ENCODE data around the gene ENO3. TPM values are rescaled to one million over a fixed set of nuclear protein-coding genes. Genes with fewer than 3 reads are reported as not detected.

The ENO3 gene
- total RNA-seq, 2 experiments from 2014 or later = 31.3 to 34.0 TPM

DNA sequence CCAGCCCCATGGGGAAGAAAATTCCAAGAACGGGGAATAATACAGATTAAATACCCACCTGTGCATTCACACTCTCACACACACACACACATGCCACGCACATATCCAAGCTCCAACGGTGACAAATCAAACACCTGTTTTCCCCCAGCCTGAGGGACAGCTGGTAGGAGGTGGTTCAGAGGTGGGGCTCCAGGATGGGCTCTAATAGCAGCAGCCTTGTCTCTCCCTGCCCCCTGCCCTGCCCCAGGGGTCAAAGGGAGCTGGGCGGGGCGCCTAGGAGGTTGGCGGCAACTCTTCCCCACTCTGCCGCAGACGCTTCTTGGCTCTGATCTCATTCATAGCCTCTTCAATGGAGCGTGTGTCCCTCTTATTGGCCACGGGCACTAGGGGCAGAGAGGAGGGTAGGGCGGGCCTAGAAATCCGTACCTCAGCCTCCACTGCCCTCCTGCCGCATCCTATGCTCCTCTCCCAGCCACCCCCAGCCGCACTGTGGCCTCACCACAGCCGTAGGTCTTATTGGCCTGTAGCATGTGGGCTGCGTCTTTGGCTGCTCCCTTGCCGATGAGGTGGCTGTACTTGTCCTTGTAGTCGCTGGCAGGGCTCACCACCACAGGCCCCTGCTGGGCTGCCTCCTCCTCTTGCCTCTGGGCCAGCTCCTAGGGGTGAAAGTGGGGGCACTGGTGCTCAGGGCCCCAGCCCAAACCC is 8.5 kb downstream of the ENO3 start:
- peaks cover 6% of the 10 kb centered on the region for H3K4me1 Mint-ChIP-seq (ENCODE audit: low read depth)
- no peak for ATAC-seq
- TF ChIP-seq CTCF (IDR thresholded peaks at IDR 0.05) = no peak
- ChIA-PET CTCF (interaction anchor here (1.4 kb wide), 1 partner anchor 21 kb away, joined by 3 read pairs; no protein-coding TSS in a partner anchor), POLR2A (interaction anchor here (0.8 to 5.5 kb wide), 3 partner anchors 8 to 25 kb away, joined by 3 to 46 read pairs (median 11); partner anchors contain the start of genes ENO3 and PFN1)
- no peaks in the 10 kb centered on the region for H3K9me3 Mint-ChIP-seq
- DNase-seq = no peak
- no peak overlapping the region for H3K27ac Mint-ChIP-seq
- peaks cover 1% of the 10 kb centered on the region for H3K36me3 Mint-ChIP-seq (ENCODE audit: low read depth)
- intact Hi-C loops (cut with micrococcal nuclease) = no loop called here
- H3K4me3 Mint-ChIP-seq = no peak overlapping the region
- H3K27me3 Mint-ChIP-seq = no peaks in the 10 kb centered on the region

- no peak for ATAC-seq
- H3K27ac Mint-ChIP-seq = no peak overlapping the region
- H3K4me1 Mint-ChIP-seq (ENCODE audit: low read depth) = peaks cover 9% of the 10 kb centered on the region
- no peak overlapping the region for H3K4me3 Mint-ChIP-seq
- POLR2A ChIA-PET = interaction anchor here (0.8 to 5.5 kb wide), 3 partner anchors 9 to 26 kb away, joined by 3 to 46 read pairs (median 11); partner anchors contain the start of genes ENO3 and PFN1
- no peaks in the 10 kb centered on the region for H3K27me3 Mint-ChIP-seq
- no peak for TF ChIP-seq CTCF (IDR thresholded peaks at IDR 0.05)
- DNase-seq = no peak
- peaks cover 2% of the 10 kb centered on the region for H3K9me3 Mint-ChIP-seq
- peaks cover 8% of the 10 kb centered on the region for H3K36me3 Mint-ChIP-seq (ENCODE audit: low read depth)
- CTCF ChIA-PET = no interaction called here
- intact Hi-C loops (cut with micrococcal nuclease) = no loop called here
Measured at GRCh38 chr17:4960279-4960922, 9.5 kb downstream of the ENO3 start.

GRCh38 chr17:4965311-4965986 is 14.5 kb downstream of the ENO3 start:
- Mint-ChIP-seq H3K4me1 (ENCODE audit: low read depth) (peaks cover 27% of the 10 kb centered on the region), H3K36me3 (ENCODE audit: low read depth) (peaks cover 12% of the 10 kb centered on the region), H3K9me3 (peaks cover 2% of the 10 kb centered on the region), H3K27ac (peak overlapping the region; percentile 27), H3K27me3 (no peaks in the 10 kb centered on the region), H3K4me3 (peak overlapping the region; percentile 56)
- no peak for TF ChIP-seq CTCF (IDR thresholded peaks at IDR 0.05)
- CTCF ChIA-PET = interaction anchor here (0.8 to 2.3 kb wide), 4 partner anchors 9 to 26 kb away, joined by 3 to 5 read pairs (median 4); partner anchors contain the start of gene SLC25A11
- DNase-seq (no peak), ATAC-seq (no peak)
- intact Hi-C loops (cut with micrococcal nuclease) = no loop called here
- POLR2A ChIA-PET = interaction anchor here (0.6 to 15.1 kb wide), 7 partner anchors 9 to 56 kb away, joined by 3 to 627 read pairs (median 4); partner anchors contain the start of genes CAMTA2, ENO3, PFN1 and RNF167

DNA sequence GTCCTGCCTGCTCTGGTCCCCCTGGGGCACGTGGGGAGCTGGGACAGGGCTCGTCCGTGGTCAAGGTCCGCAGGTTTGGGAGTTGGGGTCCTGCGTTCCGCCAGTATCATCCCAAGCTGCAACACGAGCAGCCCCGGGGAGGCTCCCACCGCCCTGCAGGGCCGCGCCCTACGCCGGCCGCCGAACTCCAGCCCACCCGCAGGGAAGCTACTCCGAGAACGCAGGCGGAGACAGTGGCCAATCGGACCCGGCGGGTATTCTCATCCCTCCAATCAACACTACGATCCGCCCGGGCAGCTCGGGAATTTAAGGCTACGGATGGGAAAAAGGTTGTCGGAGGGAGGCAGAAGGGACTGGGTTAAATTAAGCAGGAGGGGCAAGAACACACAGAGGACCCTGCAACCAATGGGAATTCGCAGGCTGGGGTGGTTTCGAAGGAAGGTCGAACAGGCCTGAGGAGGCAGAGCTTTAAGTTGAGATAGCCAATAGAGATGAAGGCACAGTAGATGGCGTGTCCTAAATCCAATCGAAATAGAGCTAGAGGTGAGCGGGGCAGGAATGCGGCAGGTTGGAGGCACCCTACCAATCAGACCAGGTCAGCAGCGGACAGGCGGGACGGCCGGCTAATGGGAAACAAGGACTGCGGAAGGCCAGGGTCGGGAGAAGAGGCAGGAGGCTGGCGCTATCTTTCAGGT is 16.1 kb downstream of the ENO3 start:
- no peak overlapping the region for H3K27ac Mint-ChIP-seq

More for the DNA sequence above, 16.1 kb downstream of the ENO3 start:
- H3K4me3 Mint-ChIP-seq = no peak overlapping the region
- POLR2A ChIA-PET = interaction anchor here (1.0 to 15.1 kb wide), 14 partner anchors 8 to 791 kb away, joined by 3 to 627 read pairs (median 4); partner anchors contain the start of genes CAMTA2, ENO3, INCA1 and KIF1C
- no peaks in the 10 kb centered on the region for H3K27me3 Mint-ChIP-seq
- no peak for TF ChIP-seq CTCF (IDR thresholded peaks at IDR 0.05)
- peak; percentile 97 for DNase-seq
- CTCF ChIA-PET = interaction anchor here (0.7 to 2.3 kb wide), 13 partner anchors 10 to 181 kb away, joined by 3 to 11 read pairs (median 5); partner anchors contain the start of genes CHRNE, ENO3, RNF167 and SLC25A11
- H3K36me3 Mint-ChIP-seq (ENCODE audit: low read depth) = peaks cover 23% of the 10 kb centered on the region
- ATAC-seq = peak; percentile 83
- intact Hi-C loops (cut with micrococcal nuclease) = loop anchor here (2.0 kb wide), 1 partner anchor 22 kb away; no protein-coding TSS in a partner anchor
- peaks cover 35% of the 10 kb centered on the region for H3K4me1 Mint-ChIP-seq (ENCODE audit: low read depth)
- H3K9me3 Mint-ChIP-seq = peaks cover 2% of the 10 kb centered on the region
